GM18873 (cell line): ENCODE measurements around the gene OLFM2.

ENCODE experiments used
- ATAC-seq: cut with Tn5 transposase; IDR thresholded peaks from one replicate; pipeline ENCODE4 v1.9.1; 2021; ENCODE audit warnings: mild to moderate bottlenecking, moderate library complexity, moderate number of reproducible peaks; ENCODE audit not compliant: unreplicated experiment, low FRiP score

The OLFM2 gene

GRCh38 chr19:9912551-9913236 lies 23.6 kb downstream of the OLFM2 start:
- no peak for ATAC-seq

GRCh38 chr19:9911524-9912185 lies 24.7 kb downstream of the OLFM2 start:
- no peak for ATAC-seq

GRCh38 chr19:9910625-9911024 lies 25.7 kb downstream of the OLFM2 start:
- no peak for ATAC-seq

- no peak for ATAC-seq
These were observed 27.1 kb downstream of the OLFM2 start for GRCh38 chr19:9909251-9909650.

GRCh38 chr19:9906475-9907087 lies 29.7 kb downstream of the OLFM2 start:
- ATAC-seq: no peak

- ATAC-seq: no peak
These were observed 33.0 kb downstream of the OLFM2 start for GRCh38 chr19:9903336-9903735.

GRCh38 chr19:9901642-9902041 lies 34.7 kb downstream of the OLFM2 start:
- no peak for ATAC-seq

GRCh38 chr19:9901020-9901419 lies 35.3 kb downstream of the OLFM2 start:
- ATAC-seq: no peak

- no peak for ATAC-seq
These were observed 44.5 kb downstream of the OLFM2 start for GRCh38 chr19:9891609-9892373.

- no peak for ATAC-seq
These were observed 51.2 kb downstream of the OLFM2 start for GRCh38 chr19:9885077-9885552.

- no peak for ATAC-seq
These were observed 52.6 kb downstream of the OLFM2 start for GRCh38 chr19:9883764-9884163.

GRCh38 chr19:9883231-9883758 lies 53.0 kb downstream of the OLFM2 start:
- ATAC-seq: no peak

GRCh38 chr19:9881720-9882119 lies 54.6 kb downstream of the OLFM2 start:
- no peak for ATAC-seq

GRCh38 chr19:9878511-9879196 lies 57.7 kb downstream of the OLFM2 start:
- ATAC-seq: no peak

GRCh38 chr19:9877780-9878510 lies 58.4 kb downstream of the OLFM2 start:
- no peak for ATAC-seq

GRCh38 chr19:9875796-9876195 lies 60.5 kb downstream of the OLFM2 start:
- ATAC-seq: no peak

- ATAC-seq: no peak
These were observed 61.2 kb downstream of the OLFM2 start for GRCh38 chr19:9875031-9875627.

GRCh38 chr19:9872618-9873242 lies 63.6 kb downstream of the OLFM2 start:
- no peak for ATAC-seq
